ENCODE results near the gene HDLBP.
"Not testable (repeated sequence)": the region's sequence is repeated elsewhere in the genome, so short reads cannot be mapped to it uniquely, and the experiment has no call there.

The HDLBP gene

DNA sequence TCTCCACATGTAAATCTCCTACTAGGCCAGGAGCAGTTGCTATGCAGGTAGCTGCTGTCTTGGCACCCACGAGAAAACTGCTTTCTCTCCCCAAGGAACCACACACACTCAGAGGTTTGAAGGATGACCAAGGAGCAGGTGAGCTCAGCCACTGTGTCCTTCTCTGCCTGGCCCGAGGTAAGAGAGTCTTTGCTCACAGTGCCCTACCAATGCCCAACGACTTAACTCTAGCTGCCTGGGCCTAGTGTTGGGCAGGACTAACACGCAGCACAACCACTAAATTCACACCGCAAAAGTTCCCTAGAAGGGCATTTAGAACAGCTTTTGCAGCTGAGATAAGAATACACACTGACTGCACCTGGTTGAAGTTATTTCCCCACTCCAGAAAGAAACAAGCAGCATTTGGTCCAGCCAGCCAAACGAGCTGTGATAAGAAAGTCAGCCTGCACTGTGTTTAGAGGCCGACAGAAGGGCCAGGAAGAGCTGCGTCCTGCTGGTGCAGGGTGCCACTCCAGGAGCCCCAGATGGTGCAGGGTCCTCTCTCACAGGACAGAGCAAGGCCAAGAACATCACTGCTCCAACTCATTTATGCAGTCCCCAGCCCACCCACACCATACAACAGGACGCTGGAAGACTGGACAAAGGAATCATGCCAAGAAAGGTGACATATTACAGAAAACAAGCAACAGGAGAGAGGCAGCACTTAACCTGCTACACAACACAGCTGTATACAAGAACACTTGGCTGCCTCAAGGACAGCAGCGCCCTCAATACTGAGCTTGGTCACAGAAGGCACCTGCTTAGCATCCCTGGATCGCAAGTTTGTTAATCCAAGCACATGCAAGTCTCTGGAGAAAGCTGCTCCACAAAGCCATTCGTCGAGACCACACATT lies 12.5 kb downstream of the HDLBP start:
- no peak for DNase-seq

DNA sequence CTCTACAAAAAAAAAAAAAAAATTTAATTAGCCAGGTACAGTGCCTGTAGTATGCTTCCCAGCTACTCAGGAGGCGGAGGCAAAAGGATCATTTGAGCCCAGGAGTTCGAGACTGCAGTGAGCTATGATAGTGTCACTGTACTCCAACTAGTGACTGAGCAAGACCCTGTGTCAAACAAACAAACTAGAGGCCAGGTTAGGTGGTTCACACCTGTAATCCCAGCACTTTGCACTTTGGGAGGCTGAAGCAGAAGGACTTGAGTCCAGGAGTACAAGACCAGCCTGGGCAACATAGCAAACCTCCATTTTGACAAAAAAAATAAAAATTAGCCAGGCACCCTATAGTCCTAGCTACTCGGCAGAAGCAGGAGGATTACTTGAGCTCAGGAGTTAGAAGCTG lies 13.4 kb downstream of the HDLBP start:
- no peak for DNase-seq

DNA sequence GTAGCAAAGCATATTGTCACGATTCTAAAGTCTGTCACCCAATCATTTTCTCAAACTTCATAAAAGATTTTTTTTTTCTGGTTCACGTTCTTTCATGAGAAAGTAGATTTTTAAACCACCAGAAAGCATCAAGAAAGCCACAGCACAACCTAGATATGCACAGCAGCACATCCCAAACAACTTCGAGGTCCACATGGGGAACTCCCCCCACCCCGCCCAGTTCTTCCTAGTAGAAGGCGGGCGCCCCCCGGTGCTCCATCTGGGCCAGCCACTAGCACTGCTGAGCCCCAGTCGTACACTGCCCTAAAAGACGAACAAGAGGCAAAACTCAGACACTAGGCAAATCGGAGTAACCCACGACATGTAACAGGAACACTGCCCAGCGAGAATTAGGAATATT lies 15.5 kb downstream of the HDLBP start:
- no peak for DNase-seq

DNA sequence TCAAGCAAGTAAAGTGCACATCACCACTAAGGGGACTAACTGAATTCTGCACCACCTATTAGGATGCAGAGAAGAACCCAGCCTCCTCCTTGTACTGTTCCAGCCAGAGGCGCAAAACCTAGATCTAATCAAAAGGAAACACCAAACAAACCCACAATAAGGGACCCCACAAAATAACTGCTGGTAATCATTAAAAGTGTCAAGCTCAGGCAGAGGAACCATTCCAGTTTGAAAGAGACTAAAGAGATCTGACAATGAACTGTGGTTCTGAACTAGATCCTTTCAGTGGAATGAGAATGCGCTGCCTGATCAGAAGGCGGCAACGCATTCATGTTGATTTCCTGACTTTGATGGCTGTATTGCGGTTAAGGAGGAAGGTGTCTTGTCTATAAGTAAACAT lies 16.8 kb downstream of the HDLBP start:
- no peak for DNase-seq

DNA sequence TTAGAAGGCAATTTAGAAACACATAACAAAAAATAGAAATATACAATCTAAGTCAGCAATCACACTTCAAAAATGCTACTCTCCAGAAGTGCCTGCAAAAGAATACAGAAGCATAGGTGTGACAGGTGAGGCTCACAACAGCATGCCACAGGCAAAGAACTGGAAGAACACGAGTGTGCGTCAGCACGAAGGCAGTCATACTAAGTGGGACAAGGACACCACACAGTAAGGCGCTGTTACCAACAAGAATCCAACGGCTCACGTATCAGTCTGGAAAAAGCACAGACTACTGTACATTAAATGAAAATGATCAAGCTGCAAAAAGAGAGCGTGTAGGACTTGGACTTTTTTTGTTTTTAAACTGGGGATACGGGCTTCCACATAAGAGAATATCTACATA lies 18.7 kb downstream of the HDLBP start:
- DNase-seq = no peak

DNA sequence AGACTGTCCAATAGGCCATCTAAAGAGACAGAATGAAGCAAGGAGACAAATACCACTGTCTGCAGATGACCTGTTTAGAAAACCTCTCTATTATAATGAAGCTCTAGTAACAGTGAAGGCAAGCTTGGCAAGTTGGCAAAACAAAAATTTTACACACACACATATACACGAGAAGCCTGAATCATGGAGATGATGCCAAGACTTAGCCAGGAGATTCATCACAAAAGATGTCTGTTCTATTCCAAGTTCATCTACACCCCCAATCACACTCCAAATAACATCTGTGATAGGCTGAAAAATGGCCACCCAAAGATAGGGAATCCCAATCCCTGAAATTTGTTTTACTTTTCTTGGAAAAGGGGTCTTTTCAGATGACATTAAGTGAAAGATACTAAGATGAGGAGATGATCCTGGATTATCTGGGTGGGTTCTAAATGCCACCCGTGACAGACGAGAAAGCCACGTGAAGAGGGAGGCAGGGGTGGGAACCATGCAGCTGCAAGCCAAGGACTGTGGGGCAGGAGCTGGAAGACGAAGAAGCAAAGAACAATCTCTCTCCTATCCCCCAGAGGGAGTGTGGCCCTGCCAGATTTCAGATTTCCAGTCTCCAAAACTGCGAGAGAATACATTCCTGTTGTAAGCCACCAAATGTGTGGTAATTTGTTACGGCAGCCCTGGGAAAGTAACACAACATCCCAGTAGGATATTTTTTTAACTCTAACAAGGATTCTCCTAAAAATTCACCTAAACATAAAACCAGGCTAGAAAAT lies 20.0 kb downstream of the HDLBP start:
- no peak for DNase-seq

DNA sequence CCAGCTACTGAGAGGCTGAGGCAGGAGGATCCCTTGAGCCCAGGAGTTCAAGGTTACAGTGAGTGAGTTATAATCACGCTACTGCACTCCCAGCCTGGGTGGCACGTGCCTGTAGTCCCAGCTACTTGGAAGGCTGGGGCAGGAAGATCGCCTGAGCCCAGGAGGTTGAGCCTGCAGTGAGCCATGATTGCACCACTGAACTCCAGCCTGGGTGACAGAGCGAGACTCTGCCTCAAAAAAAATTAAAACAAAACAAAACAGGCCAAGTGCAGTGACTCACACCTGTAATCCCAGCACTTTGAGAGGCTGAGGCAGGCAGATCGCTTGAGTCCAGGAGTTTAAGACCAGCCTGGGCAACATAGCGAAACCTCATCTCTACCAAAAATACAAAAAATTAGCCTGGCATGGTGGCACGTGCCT lies 22.1 kb downstream of the HDLBP start:
- not testable (repeated sequence) for DNase-seq

DNA sequence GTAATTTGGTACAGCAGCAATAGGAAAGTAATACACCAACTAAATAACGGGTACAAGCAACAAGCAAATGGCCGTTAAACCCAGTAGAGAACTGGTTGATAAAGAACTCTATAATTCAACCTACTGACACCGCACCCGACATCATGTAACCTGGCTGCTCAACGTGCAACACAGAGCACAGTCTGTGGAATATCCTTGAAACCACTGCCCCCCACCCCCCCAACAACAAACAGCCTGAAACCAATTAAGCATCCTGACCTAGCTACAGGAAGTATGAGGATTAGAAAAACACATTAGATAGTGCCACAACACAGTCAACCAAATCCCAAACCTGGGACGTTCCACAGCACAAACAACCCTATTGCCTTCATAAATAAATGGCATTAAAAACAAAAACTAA lies 23.5 kb downstream of the HDLBP start:
- DNase-seq = no peak

DNA sequence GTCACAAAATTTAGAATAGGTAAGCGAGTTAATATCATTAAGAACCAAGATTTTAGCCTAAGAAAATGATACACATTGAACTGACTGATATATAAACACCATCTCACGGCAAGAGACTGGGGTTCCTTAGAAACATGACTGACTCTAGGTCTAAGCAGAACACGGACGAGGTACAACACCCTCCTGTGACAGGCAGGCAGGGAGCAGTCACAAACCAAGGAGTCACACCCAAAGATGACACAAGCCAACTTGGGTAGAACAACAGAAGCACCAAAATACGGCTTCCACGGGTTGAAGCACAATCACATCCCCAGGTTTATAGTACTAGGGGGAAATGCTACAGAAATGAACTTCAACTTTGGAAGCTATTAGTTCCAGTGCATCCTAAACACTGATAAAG lies 24.3 kb downstream of the HDLBP start:
- no peak for DNase-seq

DNA sequence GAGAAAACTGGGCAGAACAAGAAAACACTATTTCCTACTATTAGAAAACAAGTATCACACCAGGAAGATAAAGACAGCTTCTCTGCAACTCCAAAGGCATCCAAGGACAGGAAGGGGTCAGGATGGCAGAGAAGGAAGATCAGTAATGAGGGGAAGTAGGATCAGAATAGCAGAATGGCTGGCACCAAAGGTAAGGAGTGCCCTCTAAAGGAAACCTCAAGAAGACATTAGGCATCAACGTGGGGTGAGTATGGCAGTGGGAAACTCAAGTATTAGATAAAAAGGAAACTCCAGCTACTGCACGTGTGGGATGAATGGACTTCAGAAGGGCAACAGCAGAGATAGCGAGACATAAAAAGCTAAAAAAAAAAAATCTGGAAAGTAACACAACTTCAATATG lies 25.9 kb downstream of the HDLBP start:
- no peak for DNase-seq

DNA sequence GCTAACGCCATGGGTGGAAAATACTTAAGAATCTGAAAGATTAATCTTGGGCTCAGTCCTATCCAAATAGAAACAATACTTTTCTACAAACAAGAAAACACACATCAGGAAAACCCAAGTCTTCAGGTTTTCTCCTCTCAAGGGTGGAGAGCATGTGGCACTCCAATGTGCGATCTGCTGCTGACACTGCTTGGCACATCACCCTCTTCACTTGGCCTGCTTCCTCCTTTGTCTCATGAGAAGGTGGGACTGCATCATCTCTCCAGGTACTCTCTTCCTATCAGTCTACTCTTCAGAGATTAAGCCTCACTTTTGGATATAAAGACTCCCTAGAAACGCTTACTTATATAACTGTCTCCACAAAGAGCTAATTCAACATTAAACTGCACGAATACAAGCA lies 26.4 kb downstream of the HDLBP start:
- no peak for DNase-seq

DNA sequence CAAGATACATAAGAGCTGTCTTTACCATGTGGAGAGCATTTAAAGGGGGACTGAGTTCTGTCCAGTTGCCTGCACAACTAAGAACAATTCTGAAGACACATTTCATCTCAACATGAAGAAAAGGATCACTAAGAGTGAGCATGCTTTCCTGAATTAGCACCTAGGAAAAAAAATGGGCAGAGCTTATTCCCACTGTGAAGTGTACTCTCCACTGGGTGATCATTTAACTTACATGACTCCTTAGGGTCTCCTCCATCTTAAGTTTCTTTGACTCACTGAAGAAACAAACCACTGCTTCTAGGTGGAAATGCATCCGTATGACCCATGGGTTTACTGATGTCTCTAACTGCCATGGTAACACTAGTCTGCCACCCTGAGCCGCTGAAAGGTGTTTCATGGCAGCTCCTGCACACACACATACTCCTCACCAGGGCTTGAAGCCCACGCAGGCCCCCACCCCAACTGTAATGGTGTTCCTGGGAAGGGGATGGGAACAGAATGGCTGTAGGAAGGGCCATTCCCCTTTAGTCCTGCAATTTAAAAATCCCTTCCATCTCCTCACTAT lies 27.1 kb downstream of the HDLBP start:
- no peak for DNase-seq

DNA sequence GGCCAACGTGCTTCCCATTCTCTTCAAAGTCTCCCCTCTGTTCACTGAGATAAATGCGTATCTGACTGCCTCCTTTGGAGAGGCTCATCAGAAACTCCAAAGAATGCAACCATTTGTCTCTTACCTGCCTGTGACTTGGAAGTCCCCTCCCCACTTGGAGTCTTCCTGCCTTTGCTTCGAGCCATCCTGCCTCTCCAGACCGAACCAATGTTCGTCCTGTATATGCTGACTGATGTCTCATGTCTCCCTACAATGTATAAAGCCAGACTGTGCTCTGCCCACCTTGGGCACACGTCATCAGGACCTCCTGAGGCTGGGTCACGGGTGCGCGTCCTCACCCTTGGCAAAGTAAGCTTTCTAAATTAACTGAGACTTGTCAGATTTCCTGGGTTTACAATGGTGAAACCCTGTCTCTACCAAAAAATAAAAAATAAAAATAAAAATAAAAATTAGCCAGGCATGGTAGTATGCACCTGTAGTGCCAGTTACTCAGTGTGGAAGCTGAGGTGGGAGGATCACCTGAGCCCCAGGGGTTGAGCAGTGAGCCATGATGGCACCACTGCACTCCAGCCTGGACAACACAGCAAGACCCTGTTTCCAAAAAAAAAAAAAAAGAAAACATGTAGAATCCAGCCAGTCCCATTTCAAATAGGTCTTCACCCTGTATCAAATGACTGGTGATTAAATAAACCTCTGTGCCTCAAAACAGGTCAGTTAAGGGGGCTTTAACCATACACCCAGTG lies 29.0 kb downstream of the HDLBP start:
- no peak for DNase-seq

DNA sequence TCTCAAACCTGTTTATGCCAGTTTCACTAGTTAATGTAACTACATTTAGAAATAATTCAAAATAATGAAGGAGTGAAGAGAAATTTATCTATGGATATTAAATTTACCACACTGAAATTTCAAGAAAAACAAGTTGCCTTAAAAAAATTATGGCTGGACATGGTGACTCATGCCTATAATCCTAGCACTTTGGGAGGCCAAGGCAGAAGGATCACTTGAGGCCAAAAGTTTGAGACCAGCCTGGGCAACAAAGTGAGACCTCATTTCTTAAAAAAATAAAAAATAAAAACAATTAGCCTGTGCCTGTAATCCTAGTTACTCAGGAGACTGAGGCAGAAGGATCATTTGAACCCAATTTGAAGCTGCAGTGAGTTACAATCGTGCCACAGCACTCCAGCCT lies 29.9 kb downstream of the HDLBP start:
- no peak for DNase-seq

DNA sequence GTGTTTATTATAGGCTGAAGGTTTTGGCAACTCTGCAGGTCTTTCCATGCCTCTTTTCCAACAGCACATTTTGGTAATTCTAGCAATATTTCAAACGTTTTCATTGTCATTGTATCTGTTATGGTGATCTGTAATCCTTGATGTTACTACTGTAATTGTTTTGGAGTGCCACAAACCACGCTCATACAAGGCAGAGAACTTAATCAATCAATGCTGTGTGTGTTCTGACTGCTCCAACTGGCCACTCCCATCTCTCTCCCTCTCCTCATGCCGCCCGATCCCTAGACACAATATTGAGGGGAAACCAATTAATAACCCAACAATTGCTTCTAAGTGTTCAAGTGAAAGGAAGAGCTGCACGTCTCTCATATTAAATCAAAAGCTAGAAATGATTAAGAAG lies 32.9 kb downstream of the HDLBP start:
- no peak for DNase-seq

DNA sequence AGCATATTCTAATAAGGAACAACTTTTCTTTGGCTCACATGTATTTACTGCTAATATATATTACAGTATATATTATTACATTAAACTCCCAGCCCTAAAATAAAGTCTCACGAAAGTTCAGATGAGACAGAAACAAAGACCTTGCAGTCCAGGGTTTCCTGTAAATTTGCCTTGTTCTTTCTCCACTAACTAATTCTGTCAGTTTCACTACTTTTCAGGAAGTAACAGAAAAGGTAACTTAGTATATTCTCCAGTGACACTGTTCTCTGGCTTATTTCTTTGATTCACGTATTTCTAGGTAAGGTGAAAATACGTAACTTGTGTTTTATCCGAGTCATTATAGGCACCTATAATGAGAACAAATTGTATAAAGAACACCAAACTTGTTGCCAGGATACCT lies 35.2 kb downstream of the HDLBP start:
- DNase-seq = no peak

DNA sequence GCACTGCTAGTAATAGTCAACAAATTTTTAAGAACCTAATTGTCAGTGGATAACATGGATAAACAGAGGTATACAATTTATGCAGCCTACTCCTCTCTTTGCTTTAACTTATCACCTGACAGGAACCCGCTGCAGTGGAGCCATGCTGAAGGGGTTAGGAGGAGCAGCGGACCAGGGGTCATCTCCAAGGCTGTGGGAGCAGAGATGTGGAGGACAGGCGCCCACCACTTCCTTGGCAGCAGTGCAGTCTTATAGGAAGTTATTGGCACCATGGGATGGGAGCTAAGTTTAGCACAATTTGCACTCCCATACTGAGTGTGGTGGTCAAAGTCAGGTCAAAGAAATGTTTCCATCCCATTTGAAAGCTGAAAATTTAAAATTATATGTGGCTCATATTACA lies 35.6 kb downstream of the HDLBP start:
- DNase-seq = no peak

DNA sequence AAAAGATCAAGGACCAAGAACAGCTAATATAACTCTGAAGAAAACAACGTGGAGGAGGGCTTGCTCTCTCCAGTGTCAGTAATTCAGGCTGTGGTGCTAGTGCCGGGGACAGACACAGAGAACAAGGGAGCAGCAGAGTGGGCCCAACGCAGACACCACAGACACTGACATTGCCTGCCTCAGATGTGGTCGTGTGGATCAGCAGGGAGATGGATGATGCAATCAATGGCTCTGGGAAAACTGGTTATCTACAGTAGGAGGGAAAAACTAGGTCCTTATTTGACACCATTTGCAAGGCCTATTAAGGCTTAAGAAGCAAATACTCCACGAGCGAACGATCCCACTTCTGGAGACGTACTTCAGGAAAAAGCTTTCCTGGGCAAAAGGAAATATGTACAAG lies 36.1 kb downstream of the HDLBP start:
- no peak for DNase-seq

DNA sequence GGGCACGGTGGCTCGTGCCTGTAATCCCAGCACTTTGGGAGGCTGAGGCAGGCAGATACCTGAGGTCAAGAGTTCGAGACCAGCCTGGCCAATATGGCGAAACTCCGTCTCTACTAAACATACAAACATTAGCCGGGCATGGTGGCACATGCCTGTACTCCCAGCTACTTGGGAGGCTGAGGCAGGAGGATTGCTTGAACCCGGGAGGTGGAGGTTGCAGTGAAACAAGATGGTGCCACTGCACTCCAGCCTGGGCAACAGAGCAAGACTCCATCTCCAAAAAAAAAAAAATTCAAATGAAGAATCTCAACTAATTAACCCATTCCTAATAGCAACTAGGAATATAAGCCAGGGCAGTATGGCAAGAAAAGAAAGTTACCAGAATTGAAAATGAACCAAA lies 37.2 kb downstream of the HDLBP start:
- not testable (repeated sequence) for DNase-seq

DNA sequence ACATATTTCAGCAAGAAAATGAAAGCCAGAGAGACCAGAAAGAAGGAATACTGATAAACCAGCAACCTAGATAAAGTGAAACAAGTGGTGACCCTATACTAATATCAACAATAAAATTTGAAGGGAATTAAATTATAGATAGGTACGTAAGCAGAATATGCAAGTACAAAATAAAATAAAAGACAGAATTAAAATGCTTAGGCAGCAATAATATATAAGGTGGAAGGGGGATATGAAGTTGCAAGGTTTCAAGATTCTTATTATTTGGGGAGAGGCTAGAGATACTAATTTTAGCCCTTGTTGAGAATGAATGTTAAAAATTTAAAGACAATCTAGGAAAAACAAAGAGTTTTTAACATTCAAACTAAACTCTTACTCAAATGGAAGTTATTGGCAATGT lies 39.6 kb downstream of the HDLBP start:
- no peak for DNase-seq

DNA sequence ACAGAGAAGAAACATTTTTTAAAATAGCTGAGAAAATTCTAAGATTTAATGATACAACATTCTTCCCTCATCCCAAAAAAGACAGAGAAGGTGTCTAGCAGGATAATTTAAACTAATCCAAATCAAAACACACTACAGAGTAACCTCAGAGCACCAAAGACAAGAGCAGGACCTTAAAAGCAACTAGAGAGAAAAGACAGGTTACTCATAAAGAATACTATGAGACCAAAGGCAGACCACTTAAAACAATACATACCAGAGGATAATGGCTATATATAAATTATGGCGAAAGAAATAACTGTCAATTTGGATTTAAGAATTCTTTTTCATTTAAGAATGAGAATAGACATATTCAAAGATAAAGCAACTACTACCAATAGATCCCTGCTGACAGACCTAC lies 40.0 kb downstream of the HDLBP start:
- no peak for DNase-seq

DNA sequence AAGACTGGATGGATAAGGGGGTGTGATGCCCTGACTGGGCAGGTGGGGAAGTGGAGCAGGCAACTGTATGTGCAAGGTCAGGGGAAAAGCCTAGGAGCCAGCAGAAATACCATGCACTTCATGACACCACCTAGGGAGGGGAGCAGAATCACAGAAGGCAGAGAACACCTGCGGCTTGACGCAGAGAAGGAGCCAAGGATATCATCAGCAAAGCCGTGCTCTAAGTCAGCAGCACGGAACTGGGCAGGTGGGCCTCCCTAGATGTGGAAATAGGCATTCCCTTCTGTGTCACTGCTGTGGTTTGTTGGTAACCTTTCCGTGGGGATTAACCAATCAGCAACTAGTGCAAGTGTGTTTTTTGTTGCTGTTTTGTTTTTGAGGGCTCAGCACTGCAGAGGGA lies 41.3 kb downstream of the HDLBP start:
- DNase-seq = no peak

All from activated gamma-delta T cell (primary cell).